Caki2 (cell line): Measurements from ENCODE around the gene C17orf50. TPM values are rescaled to one million over a fixed set of nuclear protein-coding genes. Genes with fewer than 3 reads are reported as not detected.
A peak's percentile ranks its signal among the peaks of the same experiment; 100 is the strongest.
"Not testable (repeated sequence)": the region's sequence is repeated elsewhere in the genome, so short reads cannot be mapped to it uniquely, and the experiment has no call there.

Experiments
- DNase-seq: peaks from one replicate; pipeline ENCODE4 v3.0.0-alpha.2; 2015; ENCODE audit warnings: low read depth
- in situ Hi-C: cut with HindIII; loops from 2 replicates; pipeline ENCODE4 v1.10.0; 2016; ENCODE audit warnings: low sequenced_read_pairs, low pct_unique_long_range_greater_than_20kb, mixed read lengths
- total RNA-seq: library from RNA; depleted of rRNA; stranded (reverse); fragments of >200 nt; shearing (Covaris generic); gene quantifications from 2 replicates; pipeline ENCODE4 v1.2.3, GENCODE V29; 2014; ENCODE audit warnings: low replicate concordance

C17orf50 gene
- total RNA-seq, 1 experiment from 2014 or later = not detected

DNA sequence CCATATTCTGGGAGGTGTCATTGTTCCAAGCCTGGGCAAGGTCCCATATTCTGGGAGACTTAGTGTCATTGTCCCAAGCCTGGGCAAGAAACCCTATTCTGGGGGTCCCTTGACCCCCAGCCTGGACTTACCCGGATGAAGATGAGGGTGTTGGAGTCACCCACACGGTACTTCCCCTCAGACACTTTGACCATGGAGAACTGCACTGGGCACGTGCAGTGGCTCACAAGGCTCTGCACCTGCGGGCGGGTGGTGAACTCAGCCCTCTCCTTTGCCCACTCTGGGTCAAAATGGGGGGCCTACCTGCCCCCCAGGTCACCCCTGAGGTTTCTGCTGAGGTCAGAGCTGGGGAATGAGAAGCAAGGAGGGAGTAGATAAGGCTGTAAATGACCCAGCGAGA, 11.7 kb upstream of the C17orf50 start:
- in situ Hi-C loops = no loop called here
- DNase-seq = no peak

DNA sequence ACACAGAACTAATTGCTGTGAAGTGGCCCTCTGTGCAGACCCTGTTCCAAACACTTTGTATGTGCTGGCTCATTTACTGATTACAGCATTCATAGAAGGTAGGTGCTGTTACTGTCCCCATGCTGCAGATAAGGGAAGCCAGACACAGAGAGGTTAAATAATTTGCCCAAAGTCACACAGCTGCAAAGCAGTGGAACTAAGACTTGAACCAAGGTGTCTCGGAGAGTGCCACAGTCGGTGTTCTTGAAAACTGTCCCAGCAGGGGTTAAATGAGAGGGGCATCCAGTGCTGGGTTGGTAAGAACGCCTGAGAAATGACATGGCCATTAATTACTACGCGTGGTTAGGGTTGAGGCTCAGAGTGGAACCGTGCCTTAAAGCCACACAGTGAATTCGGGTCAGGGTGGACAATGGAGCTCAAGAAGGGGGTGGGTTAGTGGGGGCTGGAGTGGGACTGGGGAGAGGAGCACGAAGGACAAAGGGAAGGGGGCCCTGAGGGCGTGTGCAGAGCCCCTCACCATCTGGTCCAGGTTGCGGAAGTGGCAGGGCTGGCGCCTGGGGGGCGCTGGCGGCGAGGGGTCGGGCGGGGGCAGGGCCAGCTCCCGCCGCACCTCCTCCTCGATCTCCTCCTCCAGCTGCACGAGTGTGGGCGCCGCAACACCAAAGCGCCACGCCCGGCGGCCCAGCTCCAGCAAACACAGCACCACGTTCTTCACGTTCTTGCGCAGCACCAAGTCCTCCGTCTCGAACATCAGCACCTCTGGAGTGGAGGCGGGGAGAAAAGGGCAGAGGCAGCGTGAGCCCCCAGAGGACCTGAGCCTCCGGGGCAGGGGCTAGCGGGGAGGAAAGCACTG, 10.9 kb upstream of the C17orf50 start:
- no peak for DNase-seq
- in situ Hi-C loops = no loop called here

GRCh38 chr17:35750526-35751395, 9.9 kb upstream of the C17orf50 start:
- no peak for DNase-seq
- in situ Hi-C loops = no loop called here

GRCh38 chr17:35751541-35751940, 9.1 kb upstream of the C17orf50 start:
- in situ Hi-C loops, DNase-seq: not testable (repeated sequence)

DNA sequence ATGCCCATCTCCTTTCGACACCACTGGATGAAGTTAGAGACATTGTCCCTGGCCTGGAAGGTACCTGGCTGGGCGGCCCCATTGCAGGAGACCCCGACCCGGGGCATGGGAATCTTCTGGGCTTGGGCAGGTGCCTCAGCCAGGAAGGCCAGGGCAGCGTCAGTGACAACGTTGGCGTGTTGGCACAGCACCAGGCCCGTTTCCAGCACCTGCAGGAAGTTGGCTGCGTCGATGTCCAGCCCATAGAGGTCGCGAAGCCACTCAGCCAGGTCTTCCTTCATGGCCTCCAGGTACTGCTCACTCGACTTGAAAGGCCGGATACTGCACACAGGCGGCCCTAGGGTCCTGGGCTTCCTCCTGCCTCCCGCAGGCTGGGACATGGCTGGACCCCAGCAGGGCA, 8.2 kb upstream of the C17orf50 start:
- in situ Hi-C loops = no loop called here
- no peak for DNase-seq

DNA sequence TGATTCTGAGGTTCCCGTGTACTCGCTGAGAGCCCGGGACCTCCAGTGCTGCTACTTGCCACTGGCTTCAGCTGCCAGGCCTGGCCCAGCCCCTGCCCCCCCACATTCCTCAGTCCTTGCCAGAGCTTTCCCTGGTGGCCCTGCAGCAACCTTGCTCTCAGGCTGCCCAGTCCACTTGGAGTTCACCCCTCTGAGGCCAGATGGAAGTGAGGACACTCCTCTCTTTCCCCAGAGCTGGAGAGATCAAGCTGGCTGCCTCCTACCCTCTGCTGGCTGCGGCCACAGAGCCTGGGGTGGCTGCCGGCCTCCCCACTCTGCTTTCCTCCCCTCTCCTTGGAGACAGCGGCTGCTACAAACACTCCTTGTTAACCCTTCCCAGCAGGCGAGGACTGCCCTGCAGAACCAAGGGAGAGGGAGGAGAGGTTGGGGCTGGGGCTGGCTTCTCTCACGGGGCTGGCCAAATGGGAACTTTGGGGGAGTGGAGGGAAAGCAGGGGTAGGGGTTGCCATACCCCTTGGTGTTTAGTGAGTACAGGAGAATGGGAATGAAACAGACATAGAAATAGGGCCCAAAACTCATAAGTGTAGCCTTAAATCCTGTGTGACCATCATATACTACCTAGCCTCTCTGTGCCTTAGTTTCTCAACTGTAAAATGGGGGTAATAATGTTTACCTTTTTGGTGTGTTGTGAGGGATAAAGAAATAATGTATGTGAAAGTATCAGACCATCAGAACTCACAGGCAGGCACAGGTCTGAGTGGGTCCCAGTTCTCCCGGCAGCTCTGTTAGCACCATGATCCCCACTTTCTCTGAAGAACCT, 7.5 kb upstream of the C17orf50 start, which contains the start of gene GAS2L2:
TSS of gene GAS2L2 (minus strand) at position 295 of the 820 bp plus-strand sequence. CDS start 389 bp downstream, outside the sequence.
- no peak for DNase-seq
- in situ Hi-C loops = no loop called here

DNA sequence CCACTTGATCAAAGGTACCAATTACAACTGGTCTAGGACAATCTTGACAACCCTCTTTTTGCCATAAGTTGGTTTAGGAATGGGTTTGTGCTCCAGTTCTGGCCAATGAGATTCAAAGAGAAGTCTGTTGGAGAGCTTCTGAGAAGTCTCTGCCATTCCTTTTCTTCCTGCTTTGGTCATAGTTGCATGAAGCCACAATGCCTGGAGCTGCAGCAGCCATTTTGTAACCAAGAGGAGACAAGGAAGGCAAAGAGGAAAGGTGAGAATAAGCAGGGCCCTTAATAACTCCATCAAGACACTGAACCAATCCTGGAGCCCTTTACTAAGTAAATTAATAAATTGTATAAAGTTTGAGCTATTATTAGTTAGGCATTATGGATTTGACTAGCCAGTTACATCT, 3.4 kb upstream of the C17orf50 start:
- DNase-seq = no peak
- in situ Hi-C loops = no loop called here

DNA sequence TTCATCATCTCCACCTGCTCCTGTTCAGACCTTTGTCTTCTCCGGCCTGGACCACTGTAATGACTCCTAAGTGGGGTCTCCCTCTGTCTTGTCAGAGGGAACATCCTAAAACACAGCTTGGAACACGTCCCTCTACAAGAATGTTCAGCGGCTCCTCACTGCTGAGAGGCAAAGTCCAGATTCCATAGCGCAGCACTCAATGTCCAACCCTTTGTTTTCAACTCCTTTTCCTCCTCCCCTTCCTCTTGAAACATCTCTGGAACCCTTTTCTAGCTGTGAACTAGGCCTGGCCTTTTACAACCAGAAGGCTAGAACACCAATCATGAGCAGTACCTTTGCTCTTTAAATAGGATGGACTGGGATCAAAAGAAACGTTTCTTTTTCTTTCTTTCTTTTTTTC, 914 bp downstream of the C17orf50 start:
- no peak for DNase-seq
- in situ Hi-C loops = no loop called here

- in situ Hi-C loops = no loop called here
- no peak for DNase-seq
Measured at GRCh38 chr17:35763767-35764122, 3.1 kb downstream of the C17orf50 start.

- DNase-seq = peak; percentile 96
- in situ Hi-C loops = no loop called here
Measured at GRCh38 chr17:35764123-35764991, 3.7 kb downstream of the C17orf50 start.

GRCh38 chr17:35765086-35765710, 4.5 kb downstream of the C17orf50 start:
- in situ Hi-C loops = no loop called here
- DNase-seq = no peak

DNA sequence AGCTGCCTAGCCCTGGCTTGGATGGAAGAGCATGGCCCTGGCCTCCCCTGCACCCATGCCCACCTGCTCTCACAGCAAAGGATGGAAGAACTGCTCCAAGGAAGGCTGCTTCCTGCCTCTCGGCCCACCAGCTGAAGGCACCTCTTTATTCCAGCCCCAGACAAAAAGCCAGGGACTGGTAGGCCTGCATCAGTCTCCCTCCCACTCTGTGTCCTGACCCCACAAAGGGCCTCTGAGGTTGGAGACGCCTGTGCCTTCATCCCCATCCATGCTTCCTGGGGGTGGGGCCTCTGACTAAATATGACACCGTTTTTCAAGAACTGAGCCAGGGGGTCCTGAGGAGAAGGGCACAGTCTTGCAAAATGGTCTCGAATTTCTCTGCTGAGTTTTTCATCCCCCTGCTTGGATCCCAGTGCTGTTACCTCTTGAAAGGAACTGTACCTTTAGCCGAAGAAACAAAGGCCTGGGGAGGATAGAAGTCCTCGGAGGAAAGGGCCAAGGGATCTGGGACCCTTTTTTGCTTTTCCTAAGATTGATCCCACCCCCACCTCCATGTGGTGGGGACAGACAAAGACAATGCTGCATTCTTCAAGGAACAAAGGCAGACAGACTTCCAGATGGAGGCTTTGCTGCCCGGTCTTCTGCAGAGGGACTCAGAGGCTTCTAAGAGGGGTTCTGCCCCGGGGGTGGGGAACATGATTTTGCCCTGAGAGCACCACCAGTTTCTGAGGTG, 5.2 kb downstream of the C17orf50 start:
- in situ Hi-C loops = no loop called here
- DNase-seq = no peak

DNA sequence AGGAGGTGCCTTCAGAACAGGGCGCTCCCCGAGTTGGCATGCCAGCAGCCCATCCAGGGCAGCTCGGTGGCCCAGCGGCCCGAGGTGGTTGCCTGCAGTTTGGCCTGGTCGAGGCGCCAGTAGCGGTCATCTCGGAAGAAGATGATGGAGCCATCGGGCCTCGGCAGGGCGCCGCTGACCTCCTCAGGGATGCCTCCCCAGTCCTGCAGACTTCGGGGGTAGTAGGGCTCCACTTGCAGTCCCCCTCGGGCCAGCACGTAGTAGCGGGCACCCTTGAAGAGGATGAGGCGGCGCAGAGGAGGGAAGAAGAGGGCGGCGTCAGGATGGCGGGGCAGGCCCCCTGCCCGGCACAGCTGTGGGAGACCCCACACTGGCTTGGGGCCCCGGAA, 5.8 kb downstream of the C17orf50 start:
- in situ Hi-C loops = no loop called here
- DNase-seq = no peak

GRCh38 chr17:35766903-35767510, 6.3 kb downstream of the C17orf50 start:
- in situ Hi-C loops = no loop called here
- peak; percentile 25 for DNase-seq

- DNase-seq = no peak
- in situ Hi-C loops = no loop called here
Measured at GRCh38 chr17:35768797-35769196, 8.1 kb downstream of the C17orf50 start.

DNA sequence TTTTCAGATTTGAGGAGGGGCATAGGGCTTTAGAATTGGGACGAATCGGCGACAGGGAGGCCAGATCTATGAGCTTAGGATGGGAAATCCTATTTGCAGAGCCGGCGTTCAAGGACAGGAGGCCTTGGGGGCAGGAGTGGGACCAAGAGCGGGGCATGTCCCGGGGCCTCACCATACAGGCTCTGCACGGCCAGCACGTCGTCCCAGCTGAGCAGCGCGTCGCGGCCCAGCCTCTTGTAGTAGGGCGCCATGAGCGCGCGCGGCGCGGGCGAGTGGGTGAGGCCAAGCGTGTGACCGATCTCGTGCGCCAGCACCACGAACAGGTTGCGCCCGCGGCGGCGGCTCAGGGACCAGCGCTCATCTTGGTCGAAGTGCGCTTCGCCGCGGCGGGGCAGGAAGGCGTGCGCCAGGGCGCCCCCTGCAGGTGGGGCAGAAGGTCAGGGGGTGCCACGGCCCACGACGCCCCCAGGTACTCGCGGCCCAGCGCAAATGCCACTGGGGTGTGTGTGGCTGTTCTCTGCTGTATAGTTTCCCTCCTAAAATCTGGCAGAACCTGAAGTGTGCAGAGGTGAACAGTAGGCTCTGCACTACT, 9.3 kb downstream of the C17orf50 start:
- DNase-seq = no peak
- in situ Hi-C loops = no loop called here
